GM11168 (cell line): ENCODE results near the gene DUSP14.
"Not testable (repeated sequence)": the region's sequence is repeated elsewhere in the genome, so short reads cannot be mapped to it uniquely, and the experiment has no call there.

Source experiments
- in situ Hi-C: fragments of 300-500 bp; cut with MboI; formaldehyde crosslinking; loops from one replicate; pipeline ENCODE4 v1.12.0; 2022; ENCODE audit warnings: low sequenced_read_pairs; ENCODE audit not compliant: unreplicated experiment

The DUSP14 gene, protein sequence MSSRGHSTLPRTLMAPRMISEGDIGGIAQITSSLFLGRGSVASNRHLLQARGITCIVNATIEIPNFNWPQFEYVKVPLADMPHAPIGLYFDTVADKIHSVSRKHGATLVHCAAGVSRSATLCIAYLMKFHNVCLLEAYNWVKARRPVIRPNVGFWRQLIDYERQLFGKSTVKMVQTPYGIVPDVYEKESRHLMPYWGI

DNA sequence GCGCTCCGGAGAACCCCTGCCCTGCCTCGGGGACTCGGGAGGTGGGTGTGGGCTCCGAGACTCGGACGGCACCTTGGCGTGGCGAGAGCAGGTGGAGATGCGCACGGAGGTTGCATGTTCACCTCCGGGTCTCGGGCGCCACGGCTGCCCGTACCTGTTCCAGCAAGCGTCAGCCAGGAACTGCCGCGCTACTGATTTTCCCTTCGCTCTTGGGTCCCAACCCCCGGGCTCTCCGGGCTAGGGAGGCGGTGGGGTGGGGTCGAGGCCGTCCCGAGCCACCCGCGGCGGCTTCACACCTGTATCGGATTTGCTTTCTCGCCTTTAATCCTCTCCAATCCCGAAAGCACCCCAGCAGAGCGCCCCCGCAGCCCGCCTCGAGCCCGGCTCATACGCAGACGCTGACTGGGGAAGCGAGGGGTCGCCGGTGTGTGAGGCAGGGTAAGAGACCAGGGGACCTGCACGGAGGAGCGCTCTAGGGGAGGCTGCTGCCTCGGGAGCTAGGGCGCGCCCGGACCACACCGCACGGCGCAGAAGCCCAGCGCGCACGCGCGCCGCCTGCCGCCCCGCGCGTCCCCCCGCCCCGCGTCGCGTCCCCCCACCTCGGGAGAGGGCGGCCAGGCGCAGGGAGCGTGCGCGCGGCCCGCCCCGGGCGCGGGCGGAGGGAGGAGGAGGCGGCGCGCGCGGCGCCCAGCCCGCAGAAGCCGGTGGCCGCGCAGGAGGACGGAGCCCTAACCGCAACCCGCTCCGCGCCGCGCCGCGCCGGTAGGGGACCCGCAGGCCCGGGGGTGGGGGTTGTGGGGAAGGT is at the start of gene DUSP14:
Gene DUSP14 (plus strand): TSS at position 695 of the 805 bp plus-strand sequence. CDS start 22,382 bp downstream, outside the sequence.
- in situ Hi-C loops = no loop called here

DNA sequence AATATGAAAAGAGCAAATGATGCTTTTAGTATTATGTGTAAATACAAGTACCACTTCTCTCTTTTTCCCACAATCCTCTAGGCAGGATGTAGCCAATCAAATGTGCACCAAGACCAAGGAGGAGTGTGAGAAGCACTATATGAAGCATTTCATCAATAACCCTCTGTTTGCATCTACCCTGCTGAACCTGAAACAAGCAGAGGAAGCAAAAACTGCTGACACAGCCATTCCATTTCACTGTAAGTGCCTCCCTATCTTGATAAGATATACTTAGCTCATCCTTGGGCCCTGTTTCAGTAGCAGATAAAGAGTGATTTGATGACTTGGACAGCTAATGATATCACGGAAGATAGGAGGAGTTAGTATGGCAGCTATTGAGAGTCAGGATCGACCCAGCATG is 49.3 kb upstream of the DUSP14 start:
- in situ Hi-C loops = no loop called here

DNA sequence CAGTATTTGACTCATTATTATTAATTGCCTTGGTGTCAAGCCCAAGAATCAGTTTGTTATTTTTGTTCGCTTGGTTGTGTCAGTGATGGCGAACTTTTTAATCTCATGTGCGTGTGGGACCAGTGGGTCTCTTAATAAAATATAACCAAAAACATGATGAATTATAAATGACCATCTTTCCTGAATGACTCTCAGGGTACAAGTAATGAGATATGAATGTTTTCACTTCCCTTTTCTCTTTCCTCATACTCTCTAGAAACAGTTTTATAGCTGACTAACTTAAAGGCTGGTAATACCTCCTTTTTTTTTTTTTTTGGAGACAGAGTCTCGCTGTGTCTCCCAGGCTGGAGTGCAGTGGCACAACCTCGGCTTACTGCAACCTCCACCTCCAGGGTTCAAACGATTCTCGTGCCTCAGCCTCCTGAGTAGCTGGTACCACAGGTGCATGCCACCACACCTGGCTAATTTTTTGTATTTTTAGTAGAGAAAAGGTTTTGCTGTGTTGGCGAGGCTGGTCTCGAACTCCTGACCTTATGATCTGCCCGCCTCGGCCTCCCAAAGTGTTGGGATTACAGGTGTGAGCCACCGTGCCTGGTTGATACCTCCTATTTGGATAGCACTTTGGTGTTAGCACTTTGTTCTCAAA is 48.2 kb upstream of the DUSP14 start:
- in situ Hi-C loops = not testable (repeated sequence)

DNA sequence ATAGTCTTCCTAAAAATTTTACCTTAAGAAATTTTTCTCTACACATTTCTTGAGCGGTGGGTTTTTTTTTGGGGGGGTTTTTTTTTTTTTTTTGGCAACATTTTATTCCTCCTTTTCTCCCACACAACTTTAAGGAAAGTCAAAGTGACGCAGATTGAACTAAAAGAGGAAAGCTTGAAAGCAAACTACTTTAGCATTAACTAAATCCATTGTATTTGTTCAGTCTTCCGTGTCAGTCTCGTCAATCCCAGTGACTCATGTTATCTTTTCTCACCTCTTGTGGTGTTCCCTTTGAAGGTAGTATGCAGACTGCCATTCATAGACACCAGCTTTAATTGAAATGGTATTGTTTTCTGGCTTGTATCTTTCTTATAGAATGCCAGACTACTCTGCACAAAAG is 43.7 kb upstream of the DUSP14 start:
- in situ Hi-C loops = no loop called here

DNA sequence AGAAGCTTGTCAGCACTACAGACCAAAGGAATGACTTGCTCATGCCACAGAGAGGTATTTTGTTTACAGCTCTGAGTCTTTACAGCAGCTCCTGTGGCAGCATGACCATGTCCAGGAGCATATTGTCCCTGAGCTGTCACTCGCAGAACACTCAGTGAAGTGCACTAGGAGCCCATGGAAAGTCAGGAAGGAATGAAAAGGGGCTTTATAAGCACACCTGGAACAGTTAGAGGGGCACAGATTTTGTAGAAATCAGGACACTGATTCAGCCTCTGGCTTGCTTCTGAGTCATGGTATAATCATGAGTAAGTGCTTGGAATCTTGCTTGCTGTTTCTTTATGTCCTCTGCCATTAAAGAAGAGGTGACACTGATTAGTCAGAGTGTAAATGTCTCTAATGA is 42.0 kb upstream of the DUSP14 start:
- in situ Hi-C loops = no loop called here

DNA sequence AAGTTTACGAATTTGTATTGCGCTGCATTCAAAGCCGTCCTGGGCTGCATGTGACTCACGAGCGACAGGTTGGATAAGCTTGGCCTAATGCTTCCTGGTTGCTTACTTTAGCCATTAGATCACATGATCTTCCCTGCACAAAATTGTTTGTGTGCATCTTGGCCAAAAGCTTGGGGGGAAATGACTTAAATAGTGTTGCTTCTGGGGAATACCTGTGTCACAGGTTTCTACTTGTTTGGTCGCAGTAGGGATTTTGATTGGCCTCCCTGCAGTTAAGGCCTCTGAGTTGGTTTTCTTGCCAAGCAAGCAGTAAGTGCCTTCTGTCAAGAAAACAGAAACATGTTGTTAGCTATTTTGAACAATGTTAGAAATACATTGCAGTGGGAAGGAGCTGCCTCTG is 39.6 kb upstream of the DUSP14 start:
- in situ Hi-C loops = no loop called here

DNA sequence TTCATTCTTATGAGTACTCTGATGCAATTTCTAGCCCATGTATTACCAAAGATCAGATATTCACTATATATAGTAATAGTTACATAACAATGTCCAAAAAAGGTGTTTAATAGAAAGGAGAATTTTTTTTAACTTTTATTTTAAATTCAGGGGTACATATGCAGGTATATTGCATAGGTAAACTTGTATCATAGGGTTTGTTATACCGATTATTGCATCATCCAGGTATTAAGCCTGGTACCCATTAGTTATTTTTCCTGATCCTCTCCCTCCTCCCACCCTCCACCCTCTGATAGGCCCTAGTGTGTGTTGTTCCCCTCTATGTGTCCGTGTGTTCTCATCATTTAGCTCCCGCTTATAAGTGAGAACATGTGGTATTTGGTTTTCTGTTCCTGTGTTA is 31.9 kb upstream of the DUSP14 start:
- in situ Hi-C loops = not testable (repeated sequence)

DNA sequence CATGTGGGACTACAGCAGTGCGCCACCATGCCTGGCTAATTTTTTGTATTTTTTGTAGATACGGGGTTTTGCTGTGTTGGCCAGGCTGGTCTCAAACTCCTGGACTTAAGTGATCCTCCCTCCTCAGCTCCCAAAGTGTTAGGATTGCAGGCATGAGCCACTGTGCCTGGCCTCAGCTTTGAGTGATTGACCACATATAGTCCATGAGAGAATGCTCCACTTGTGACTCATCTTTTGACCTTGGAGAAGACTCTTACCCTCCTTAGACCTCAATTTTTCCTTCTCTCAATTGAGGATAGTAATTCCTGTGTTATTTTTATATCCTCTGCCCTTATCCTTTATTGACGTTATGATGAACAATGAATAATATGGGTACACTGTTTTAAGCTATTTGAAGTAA is 30.9 kb upstream of the DUSP14 start:
- in situ Hi-C loops = no loop called here

DNA sequence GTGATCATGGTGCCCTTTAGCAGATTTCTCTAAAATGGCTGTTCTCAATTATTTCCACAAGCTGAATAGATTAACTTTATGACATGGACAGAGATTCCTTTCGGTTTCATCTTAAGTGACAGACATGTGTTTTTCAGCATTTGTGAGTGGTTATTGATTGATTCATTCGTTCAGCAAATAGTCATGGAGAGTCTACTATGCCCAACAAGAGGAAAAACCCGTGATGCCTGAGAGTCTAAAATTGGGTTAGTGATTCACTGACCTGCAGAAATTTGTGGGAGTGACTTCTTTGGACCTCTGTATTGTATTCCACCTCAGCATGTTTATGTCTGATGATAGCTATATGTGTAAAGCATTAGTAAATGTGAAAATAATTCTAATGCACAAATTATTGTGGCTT is 28.0 kb upstream of the DUSP14 start:
- in situ Hi-C loops = no loop called here

DNA sequence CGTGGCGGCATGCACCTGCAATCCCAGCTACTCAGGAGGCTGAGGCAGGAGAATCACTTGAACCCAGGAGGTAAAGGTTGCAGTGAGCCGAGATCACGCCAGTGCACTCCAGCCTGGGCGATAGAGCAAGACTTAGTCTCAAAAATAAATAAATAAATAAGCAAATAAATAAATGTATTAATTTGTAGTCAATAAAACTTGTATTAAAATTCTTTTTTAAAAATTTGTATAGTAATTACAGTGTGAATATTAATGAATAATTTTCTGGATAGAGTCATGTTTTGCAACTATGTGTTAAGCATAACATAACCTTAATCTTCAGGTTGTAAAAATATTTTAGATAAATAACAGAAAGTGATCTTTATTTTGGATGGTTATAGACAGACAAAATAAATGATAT is 27.2 kb upstream of the DUSP14 start:
- in situ Hi-C loops = no loop called here

DNA sequence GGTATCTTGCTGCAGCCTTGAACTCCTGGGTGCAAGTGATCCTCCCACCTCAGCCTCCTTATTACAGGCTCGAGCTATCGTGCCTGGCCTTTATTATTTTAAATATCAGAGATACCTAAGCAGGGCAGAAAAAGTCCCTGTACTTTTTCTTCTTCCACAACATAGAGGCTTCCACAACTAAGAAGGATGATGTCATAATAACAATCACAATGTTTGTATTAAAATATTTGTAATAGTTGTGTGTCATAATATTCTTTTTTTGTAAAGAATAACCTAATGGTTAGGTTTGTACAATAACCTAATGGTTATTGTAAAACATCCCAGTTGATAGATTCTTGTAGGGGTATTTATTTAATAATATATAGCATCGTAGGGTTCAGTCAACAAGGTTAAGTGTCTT is 26.7 kb upstream of the DUSP14 start:
- in situ Hi-C loops = no loop called here

DNA sequence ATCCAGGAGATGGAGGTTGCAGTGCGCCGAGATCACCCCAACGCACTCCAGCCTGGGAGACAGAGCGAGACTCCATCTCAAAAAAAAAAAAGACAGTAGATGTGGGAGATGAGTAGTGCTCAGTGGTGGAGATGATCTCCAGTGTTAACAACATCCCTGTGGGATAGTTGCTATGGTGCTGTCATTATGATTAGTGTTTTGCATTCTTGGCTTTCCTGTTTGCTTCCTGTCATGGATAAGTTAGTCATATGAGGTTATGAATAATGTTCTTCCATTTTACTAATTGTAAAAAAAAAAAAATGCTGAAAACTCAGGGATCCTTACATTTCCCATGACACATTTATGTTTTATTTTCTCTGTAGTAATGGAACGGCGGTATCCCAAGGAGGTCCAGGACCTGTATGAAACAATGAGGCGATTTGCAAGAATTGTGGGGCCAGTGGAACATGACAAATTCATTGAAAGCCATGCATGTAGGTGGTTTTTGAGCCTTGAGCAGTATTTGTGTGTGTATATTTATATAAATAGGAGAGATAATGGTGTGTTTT is 24.5 kb upstream of the DUSP14 start:
- in situ Hi-C loops = no loop called here

DNA sequence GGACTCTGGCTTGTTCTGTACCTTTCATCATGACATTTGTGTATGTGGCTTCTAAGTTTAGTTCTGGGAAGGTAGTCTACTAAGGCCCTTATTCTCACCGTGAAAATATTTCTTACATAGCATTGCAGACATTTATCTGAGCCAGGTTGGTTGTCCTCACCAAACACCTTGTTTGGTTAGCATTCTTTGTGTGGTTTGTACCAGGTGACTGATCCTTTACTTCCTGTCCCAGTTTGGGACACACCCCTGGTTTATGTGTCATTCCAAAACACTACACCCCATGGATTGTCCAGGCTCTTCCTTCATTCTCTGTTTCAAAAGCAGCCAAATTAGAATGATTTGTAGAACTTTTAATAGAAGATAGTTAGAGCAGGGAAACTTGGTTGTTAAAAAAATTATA is 23.2 kb upstream of the DUSP14 start:
- in situ Hi-C loops = no loop called here

DNA sequence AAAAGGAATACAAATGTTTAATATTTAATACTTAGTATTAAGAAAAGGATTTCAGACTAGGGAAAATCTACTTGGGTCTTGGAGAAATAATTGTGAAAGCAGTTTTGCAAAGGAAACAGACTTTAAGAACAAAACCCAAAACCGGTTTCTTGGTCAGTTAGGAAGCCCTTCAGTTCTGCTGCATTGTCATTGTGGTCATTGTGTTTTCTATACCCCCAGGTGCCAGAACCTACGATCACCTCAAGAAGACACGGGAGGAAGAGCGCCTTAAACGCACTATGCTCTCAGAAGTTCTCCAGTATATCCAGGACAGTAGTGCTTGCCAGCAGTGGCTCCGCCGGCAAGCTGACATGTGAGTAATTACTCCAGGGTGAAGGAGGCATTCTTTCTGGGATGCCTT is 19.5 kb upstream of the DUSP14 start:
- in situ Hi-C loops = no loop called here

DNA sequence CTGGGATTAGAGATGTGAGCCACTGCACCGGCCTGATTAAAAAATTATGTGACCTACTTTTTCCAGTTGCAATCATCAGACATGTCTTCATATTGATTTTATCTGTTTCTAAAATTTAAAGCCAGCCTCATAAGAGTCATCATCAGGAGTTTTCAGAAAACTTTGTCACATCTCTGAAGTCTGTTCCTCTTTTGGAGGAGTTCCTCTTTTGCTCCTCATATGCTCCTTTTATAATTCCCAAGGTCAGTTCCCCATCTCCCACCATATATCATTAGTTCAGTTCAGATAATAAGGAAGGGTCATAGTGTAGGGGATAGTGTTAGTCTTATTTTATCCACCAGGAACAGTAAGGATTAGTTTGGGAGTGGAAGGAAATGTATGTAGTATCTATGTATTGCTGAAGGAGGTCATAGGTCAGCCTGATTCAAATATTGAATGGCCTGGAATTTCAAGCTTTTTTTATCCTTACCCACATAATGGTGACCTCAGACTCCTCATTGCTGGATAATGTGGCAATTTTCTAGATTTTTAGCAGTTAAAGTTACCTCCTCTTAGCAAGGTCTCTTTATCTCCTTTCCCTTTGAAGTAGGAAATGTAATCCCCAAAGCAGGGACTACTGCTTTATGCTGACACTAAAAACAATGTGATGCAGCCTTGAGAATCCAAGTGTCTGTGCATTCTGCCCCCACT is 13.8 kb upstream of the DUSP14 start:
- in situ Hi-C loops = no loop called here

DNA sequence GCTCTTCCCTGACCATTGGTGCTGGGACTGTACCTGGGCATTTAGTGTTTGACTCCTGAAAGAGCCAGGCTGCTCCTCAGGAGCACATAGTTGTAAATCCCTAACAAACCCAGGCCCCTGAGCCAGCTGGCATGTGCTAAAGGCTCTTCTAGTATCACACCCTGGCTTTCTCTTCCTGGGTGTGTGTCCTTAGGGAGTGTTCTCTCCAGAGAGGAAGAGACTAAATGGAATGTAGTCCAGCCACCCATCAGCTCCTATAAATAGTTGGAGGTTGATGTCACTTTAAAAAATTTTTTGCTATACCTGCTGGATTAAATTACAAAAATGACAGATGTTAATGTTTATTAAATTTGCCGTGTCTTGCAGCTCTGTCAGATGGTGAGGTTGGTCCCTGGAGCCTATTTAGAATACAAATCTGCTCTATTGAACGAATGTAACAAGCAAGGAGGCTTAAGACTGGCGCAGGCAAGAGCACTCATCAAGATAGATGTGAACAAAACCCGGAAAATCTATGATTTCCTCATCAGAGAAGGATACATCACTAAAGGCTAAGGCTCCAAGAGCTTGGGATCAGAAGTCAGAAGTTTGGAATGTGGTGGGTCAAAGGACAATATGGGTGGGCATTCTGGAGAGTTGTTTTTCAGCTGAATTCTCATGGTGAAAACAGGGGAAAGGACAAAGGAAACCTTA is 13.1 kb upstream of the DUSP14 start:
- in situ Hi-C loops = no loop called here

DNA sequence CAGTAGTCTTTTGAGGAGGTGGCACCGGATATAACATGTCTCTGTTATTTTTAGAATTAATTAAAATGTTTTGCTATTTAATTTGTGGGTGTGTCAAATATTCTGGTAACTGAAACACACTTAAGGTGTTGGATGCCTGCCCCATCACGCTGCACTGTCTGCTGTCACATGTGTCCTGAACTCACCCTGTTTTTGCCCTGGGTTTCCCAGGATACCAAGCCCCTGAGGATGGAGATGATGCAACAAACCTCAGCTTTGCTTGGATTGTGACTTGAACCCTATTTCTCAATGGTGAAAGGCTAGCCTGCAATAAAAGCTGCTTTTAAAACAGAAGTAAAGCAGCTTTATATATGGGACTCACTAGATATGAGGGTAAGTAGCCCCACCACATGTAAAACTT is 11.5 kb upstream of the DUSP14 start:
- in situ Hi-C loops = no loop called here

DNA sequence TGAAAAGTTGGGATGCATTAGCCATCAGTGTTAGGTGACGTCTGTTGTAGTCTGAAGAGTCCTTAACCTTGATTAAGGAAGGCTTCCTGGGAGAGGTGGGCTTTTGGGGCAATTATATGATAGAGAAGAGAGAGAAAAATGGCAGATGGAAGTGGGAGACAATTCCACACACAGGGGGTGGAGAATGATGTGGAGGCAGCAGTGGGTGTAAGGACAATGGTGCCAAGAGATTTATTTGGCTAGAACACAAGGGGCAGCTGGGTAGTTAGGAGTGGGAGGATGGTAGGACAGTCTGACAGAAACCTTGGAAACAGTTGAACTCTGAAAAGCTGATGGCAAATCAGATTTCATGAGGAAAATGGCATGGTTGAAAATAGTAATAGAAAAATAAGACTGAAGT is 10.7 kb upstream of the DUSP14 start:
- in situ Hi-C loops = no loop called here

DNA sequence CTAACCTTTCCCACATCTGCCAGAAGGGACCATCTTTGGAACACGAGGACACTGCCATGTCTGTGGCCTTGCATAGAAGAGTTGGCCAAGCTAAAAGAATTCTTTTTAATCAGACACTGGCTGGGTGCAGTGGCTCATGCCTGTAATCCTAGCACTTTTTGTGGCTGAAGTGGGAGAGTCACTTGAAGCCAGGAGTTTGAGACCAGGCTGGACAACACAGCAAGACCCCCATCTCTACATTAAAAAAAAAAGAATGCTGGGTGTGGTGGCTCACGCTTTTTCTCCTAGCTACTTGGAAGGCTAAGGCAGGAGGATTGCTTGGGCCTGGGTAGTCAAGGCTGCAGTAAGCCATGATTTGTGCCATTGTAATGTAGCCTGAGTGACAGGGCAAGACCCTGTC is 9.3 kb upstream of the DUSP14 start:
- in situ Hi-C loops = no loop called here

DNA sequence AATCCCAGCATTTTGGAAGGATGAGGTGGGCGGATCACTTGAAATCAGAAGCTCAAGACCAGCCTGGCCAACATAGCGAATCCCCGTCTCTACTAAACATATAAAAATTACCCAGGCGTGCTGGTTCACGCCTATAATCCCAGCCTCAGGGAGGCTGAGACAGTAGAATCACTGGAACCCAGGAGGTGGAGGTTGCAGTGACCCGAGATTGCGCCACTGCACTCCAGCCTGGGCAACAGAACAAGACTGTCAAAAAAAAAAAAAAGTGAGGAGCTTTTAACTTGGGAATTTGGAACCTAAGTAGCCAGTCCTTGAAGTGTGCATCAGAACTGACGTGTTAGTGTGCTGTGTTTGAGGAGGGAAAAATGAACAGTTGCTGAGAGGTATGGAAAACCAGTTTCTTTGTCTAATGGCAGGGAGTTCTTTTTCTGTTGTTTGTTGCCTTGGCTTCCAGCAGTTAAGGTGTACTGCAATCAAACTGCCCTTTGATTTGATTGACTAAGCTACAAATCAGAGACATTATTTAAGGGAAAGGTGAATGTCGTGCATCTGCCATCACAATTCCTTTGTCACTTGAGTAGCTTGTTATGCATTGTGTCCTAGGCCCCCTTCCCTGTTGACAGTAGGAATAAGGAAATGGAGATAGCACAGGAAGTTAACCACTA is 8.6 kb upstream of the DUSP14 start:
- in situ Hi-C loops = no loop called here
